Activated T-helper 1 cell treated with anti-CD3 and anti-CD28 coated beads, Interleukin-2, amount 50 U/mL, for 16 hours (primary cell): ENCODE data around the gene SPSB2.
"Not testable (repeated sequence)": the region's sequence is repeated elsewhere in the genome, so short reads cannot be mapped to it uniquely, and the experiment has no call there.

Source experiments
- DNase-seq, 2 donors: peaks; one replicate each; pipeline ENCODE4 v3.0.0-alpha.2; 2020; ENCODE audit warnings: low read depth in 1 of 2, low spot score in 1 of 2

The SPSB2 gene, protein sequence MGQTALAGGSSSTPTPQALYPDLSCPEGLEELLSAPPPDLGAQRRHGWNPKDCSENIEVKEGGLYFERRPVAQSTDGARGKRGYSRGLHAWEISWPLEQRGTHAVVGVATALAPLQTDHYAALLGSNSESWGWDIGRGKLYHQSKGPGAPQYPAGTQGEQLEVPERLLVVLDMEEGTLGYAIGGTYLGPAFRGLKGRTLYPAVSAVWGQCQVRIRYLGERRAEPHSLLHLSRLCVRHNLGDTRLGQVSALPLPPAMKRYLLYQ

GRCh38 chr12:6873094-6874014, at the start of gene SPSB2:
TSS of gene SPSB2 (minus strand) at chr12:6873303. CDS start at chr12:6872901, 402 bp downstream.
- peak; percentile 97 to 99 for DNase-seq

- no peak for DNase-seq
Measured at GRCh38 chr12:6921996-6922946, 49.2 kb upstream of the SPSB2 start.

DNA sequence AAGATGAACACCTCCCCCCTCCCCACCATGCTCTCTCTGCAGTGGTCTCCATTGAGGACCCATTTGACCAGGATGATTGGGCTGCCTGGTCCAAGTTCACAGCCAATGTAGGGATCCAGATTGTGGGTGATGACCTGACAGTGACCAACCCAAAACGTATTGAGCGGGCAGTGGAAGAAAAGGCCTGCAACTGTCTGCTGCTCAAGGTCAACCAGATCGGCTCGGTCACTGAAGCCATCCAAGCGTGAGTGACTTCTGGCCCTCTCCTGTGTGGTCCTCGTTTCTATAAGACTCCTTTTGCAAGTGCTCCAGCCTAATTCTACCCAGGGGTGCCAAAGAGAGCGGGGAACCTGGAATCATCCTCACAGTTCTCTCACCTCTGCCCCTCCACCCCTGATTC, 48.4 kb upstream of the SPSB2 start:
- no peak for DNase-seq

DNA sequence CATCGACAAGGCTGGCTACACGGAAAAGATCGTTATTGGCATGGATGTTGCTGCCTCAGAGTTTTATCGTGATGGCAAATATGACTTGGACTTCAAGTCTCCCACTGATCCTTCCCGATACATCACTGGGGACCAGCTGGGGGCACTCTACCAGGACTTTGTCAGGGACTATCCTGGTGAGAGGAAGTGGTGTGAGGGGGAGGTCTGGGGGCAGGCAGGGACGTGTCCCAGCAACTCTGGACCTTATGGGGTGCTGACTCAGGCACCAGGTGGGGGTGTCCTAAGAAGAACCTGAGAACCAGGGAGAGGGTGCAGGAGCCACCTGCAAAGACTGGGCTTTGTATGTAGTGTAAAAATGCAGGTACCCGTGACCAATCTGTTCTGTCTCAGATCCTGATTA, 46.5 kb upstream of the SPSB2 start:
- DNase-seq, result no peak

GRCh38 chr12:6917491-6918231, 44.6 kb upstream of the SPSB2 start:
- no peak for DNase-seq

- DNase-seq, result no peak
Measured at GRCh38 chr12:6916426-6917200, 43.5 kb upstream of the SPSB2 start.

DNA sequence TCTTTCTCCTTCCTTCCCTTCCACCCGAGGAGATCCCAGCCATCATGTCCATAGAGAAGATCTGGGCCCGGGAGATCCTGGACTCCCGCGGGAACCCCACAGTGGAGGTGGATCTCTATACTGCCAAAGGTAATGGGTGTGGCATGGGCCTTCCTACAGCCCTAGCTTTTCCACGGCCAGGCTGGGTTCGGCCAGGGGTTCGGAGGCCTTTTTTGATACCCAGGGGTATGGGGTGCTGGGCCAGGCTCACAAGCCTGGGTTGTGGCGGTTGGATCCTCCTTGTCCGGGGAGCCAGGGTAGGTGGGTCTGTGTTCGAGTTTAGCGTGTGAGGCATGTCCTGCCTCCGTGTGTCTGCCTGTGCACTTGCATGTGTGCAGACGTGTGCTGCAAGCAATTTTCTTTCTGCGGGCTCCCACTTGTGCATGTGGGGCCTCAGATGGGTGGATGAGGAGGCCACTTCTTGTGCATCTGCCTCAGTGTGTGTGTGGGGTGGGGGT, 42.7 kb upstream of the SPSB2 start:
- DNase-seq, result no peak

DNA sequence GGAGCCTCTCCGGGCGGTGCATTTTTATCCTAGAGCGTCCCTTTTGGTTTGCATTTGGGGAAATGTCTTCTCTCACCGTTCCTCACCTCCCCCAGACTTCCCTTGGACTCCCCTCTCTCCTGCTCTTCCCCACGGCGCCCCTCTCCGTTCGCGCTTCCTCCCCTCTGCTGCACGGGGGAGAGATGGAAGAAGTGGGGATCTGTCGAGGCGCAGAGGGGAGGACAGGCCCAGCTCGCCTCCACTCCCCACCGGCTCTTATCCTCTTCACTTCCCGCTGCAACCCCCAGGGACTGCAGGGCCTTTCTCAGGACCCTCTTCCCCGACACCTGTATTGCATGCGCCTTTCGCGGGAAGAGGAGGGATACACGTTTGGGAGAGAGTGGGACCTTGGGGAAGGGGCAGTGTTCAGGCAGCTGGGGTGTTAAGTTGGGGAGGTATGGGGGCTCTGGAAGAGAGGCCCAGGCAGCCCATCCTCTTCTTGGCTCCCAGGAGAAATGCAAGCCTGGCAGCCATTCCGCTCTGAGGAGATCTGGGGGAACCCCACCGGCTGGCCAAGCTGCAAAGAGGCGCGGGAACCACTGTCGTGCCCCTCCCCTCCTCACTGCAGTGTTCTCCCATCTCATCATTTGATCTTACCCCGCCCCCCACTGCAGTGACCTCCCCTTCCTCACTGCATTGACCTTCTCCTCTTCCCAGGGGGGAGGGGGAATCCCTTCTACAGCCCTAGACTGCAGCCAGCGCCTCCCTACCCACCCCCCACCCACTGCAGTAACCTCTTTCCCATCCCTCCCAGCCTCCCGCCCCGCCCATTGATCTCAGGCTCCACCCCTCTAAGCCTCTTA, 42.1 kb upstream of the SPSB2 start:
- no peak for DNase-seq

DNA sequence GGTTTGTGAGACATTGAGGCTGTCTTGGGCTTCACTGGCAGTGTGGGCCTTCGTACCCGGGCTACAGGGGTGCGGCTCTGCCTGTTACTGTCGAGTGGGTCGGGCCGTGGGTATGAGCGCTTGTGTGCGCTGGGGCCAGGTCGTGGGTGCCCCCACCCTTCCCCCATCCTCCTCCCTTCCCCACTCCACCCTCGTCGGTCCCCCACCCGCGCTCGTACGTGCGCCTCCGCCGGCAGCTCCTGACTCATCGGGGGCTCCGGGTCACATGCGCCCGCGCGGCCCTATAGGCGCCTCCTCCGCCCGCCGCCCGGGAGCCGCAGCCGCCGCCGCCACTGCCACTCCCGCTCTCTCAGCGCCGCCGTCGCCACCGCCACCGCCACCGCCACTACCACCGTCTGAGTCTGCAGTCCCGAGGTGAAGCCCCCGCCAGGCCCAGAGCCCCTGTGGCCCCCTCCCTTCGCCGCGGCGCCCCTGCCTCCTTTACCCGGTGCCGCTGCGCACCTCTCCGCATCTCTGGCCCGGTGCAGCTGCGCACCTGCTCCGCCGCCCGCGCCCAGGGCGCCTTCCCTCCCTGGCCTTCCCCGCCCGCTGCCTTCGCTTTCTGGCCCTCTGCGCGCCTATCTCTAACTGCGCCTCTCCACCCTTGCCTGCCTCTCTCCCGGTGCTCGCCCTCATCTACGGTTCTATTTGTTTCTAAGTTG, 41.3 kb upstream of the SPSB2 start, which contains the start of gene ENO2:
TSS of gene ENO2 (plus strand) at position 335 of the 701 bp plus-strand sequence. CDS start 1,253 bp downstream, outside the sequence.
- peak; percentile 69 to 77 for DNase-seq

GRCh38 chr12:6912164-6912935, 39.2 kb upstream of the SPSB2 start:
- DNase-seq, result no peak

DNA sequence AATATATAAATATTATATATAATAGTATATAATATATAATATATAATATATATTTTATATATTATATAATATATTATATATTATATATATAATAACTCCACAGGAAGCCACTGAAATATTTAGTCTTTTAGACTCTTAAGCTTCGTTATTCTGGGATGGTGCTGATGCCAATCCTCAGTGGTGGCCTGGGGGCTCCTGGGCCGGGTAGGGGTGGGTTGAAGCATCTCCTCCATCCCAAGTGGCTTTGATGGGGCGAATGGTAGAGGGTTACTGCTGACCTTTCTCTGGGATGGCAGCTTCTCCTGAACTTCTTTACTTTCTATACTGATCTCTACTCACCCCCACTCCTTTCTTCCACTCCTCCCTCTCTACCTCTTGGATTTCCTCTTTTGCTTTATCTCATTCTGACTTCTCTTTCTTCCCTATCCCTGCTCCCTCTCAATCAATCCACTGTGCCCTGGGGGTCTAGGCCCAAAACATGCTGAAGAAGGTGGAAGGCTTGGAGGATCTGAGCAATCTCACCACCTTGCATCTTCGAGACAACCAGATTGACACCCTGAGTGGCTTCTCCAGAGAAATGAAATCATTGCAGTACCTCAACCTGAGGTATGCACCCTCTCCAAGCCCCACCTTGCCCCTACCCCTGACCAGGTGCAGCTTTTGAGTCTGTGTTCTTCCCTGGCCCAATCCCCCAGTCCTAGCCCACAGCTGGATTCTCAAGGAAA, 36.5 kb upstream of the SPSB2 start:
- DNase-seq, result no peak

DNA sequence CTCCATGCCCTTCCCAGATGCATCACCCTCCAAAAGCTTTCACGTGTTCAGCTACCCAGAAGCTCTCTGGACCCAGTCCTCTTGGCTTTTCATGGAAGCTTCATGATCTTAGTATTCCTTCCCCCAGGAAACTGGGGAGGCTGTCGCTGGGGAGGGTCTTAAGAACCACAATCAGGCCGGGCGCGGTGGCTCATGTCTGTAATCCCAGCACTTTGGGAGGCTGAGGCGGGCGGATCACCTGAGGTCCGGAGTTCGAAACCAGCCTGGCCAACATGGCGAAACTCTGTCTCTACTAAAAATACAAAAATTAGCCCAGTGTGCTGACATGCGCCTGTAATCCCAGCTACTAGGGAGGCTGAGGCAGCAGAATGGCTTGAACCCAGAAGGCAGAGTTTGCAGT, 35.0 kb upstream of the SPSB2 start:
- DNase-seq, result not testable (repeated sequence)

DNA sequence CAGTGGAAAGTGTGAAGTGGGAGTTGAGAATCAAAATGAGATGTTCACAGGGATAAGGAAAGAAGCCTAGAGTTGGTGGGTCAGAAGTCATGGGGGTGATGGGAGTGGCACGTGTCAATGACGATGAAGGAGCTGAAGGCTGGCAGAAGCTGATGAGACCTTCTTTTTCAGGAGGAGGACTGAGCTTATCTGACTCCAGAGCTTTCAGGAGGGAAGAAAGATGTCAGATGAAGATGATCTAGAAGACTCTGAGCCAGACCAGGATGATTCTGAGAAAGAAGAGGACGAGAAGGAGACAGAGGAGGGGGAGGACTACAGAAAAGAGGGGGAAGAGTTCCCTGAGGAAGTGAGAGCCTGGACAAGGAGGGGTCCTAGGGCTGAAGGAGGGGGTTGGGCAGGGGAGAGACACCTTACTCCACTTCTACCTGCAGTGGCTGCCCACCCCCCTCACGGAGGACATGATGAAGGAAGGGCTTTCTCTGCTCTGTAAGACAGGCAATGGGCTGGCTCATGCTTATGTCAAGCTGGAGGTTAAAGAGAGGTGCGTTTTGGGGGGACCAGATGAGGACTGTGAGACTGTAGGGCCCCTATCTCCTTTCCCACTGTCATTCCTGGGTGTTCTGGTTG, 32.4 kb upstream of the SPSB2 start:
- DNase-seq, result no peak

GRCh38 chr12:6904280-6905276, 31.5 kb upstream of the SPSB2 start, which contains the start of gene LRRC23:
TSS of gene LRRC23 (plus strand) at chr12:6904822. CDS start at chr12:6905634, 812 bp downstream.
- peak; percentile 93 to 95 for DNase-seq

- no peak for DNase-seq
Measured at GRCh38 chr12:6903722-6904121, 30.6 kb upstream of the SPSB2 start.
